PC-3 (cell line): ENCODE data around the gene ELMO2. TPM values are rescaled to one million over a fixed set of nuclear protein-coding genes. Genes with fewer than 3 reads are reported as not detected.
A peak's percentile ranks its signal among the peaks of the same experiment; 100 is the strongest.

ENCODE experiments used
- ATAC-seq: fragments of 200-7000 bp; cut with Tn5 transposase; 2 replicates; pipeline ENCODE4 v1.9.1; 2020; ENCODE audit warnings: mild to moderate bottlenecking, moderate library complexity
- Bru-seq: library from RNA; stranded (reverse); fragments of 400-500 nt; gene quantifications from one replicate; lab custom pipeline; 2021; lab: Mats Ljungman, UMichigan
- BruChase-seq, 2 experiments: library from RNA; stranded (reverse); fragments of 400-500 nt; gene quantifications; one replicate each; lab custom pipeline; 2021; lab: Mats Ljungman, UMichigan
- BruUV-seq: library from RNA; stranded (reverse); fragments of 400-500 nt; replicated peaks from 2 replicates; lab custom pipeline; 2021; lab: Mats Ljungman, UMichigan
- CTCF ChIA-PET: fragments of 300-600 bp; sonication (Branson Sonifier 250); formaldehyde crosslinking; loops from one replicate; lab custom pipeline; 2022; ENCODE audit warnings: antibody characterized with exemption; lab: Charles Lee
- POLR2A ChIA-PET: fragments of 300-600 bp; sonication (Branson Sonifier 250); formaldehyde crosslinking; loops from one replicate; lab custom pipeline; 2022; ENCODE audit warnings: antibody characterized with exemption; ENCODE audit not compliant: unreplicated experiment; lab: Charles Lee
- DNase-seq: peaks from one replicate; pipeline ENCODE4 v3.0.0-alpha.2; 2015
- H2AFZ ChIP-seq: fragments of 300-600 bp; sonication (generic); 2 replicates; pipeline ENCODE4 v1.6.0; 2016; ENCODE audit warnings: antibody characterized with exemption, low read length
- H3F3A ChIP-seq: fragments of 300-600 bp; sonication (generic); one replicate; pipeline ENCODE4 v1.6.0; 2017; ENCODE audit warnings: antibody characterized with exemption, low read length, control low read depth, mild to moderate bottlenecking; ENCODE audit not compliant: unreplicated experiment
- H3K27ac ChIP-seq: fragments of 300-600 bp; sonication (generic); 2 replicates; pipeline ENCODE4 v1.5.1; 2016; ENCODE audit warnings: mild to moderate bottlenecking, low read length
- H3K27me3 ChIP-seq: fragments of 300-600 bp; sonication (generic); 2 replicates; pipeline ENCODE4 v1.6.1; 2016; ENCODE audit warnings: low read length, mixed read lengths
- H3K36me3 ChIP-seq: fragments of 300-600 bp; sonication (generic); 2 replicates; pipeline ENCODE4 v1.6.1; 2016; ENCODE audit warnings: low read depth, mixed run types, low read length, mixed read lengths
- H3K4me1 ChIP-seq: fragments of 300-600 bp; sonication (generic); 2 replicates; pipeline ENCODE4 v1.5.1; 2016; ENCODE audit warnings: low read length; ENCODE audit not compliant: insufficient read depth
- H3K4me2 ChIP-seq: fragments of 300-600 bp; sonication (generic); 2 replicates; pipeline ENCODE4 v1.6.0; 2016; ENCODE audit warnings: low read length
- H3K4me3 ChIP-seq: fragments of 300-600 bp; sonication (generic); 2 replicates; pipeline ENCODE4 v1.5.1; 2016; ENCODE audit warnings: mild to moderate bottlenecking, low read length, mixed read lengths
- H3K79me2 ChIP-seq: fragments of 300-600 bp; sonication (generic); 2 replicates; pipeline ENCODE4 v1.6.1; 2017; ENCODE audit warnings: low read length, mixed read lengths
- H3K9ac ChIP-seq: fragments of 300-600 bp; sonication (generic); 2 replicates; pipeline ENCODE4 v1.6.0; 2016; ENCODE audit warnings: mild to moderate bottlenecking, low read length
- H3K9me2 ChIP-seq: fragments of 300-600 bp; sonication (generic); replicated peaks from 2 replicates; pipeline ENCODE4 v1.6.1; 2016; ENCODE audit warnings: mixed run types, low read length, mixed read lengths
- H3K9me3 ChIP-seq: fragments of 300-600 bp; sonication (generic); 2 replicates; pipeline ENCODE4 v1.6.1; 2016; ENCODE audit warnings: low read length, mixed read lengths
- H4K20me1 ChIP-seq: fragments of 300-600 bp; sonication (generic); 2 replicates; pipeline ENCODE4 v1.6.1; 2016; ENCODE audit warnings: low read length, mixed read lengths
- EZH2 ChIP-seq: fragments of 300-600 bp; sonication (generic); IDR thresholded peaks from one replicate; pipeline ENCODE4 v1.6.1; 2017; ENCODE audit warnings: antibody characterized with exemption, mild to moderate bottlenecking, low read length; ENCODE audit not compliant: unreplicated experiment
- EZH2phosphoT487 ChIP-seq: fragments of 300-600 bp; sonication (generic); IDR thresholded peaks from 2 replicates; pipeline ENCODE4 v1.6.1; 2018; ENCODE audit warnings: mild to moderate bottlenecking, antibody characterized with exemption, low read length, borderline replicate concordance
- intact Hi-C: fragments of 100-400 bp; cut with micrococcal nuclease; formaldehyde crosslinking; loops from 2 replicates; pipeline ENCODE4 v1.9.0; 2023
- long read RNA-seq: library from polyadenylated mRNA; unstranded; transcript quantifications from one replicate; pipeline ENCODE4 v2.0.0, GENCODE V29; 2021; ENCODE audit not compliant: unreplicated experiment
- total RNA-seq: library from RNA; depleted of rRNA; stranded (reverse); fragments of >200 nt; gene quantifications from 2 replicates; pipeline ENCODE4 v1.2.3, GENCODE V29; 2014; rRNA removed
- TF ChIP-seq, protein P1 (sequence below): fragments of 300-600 bp; sonication (generic); conservative IDR thresholded peaks from 2 replicates; pipeline ENCODE4 v1.5.1; 2017; ENCODE audit warnings: antibody characterized with exemption, low read depth, mild to moderate bottlenecking, low read length

The ELMO2 gene, protein sequence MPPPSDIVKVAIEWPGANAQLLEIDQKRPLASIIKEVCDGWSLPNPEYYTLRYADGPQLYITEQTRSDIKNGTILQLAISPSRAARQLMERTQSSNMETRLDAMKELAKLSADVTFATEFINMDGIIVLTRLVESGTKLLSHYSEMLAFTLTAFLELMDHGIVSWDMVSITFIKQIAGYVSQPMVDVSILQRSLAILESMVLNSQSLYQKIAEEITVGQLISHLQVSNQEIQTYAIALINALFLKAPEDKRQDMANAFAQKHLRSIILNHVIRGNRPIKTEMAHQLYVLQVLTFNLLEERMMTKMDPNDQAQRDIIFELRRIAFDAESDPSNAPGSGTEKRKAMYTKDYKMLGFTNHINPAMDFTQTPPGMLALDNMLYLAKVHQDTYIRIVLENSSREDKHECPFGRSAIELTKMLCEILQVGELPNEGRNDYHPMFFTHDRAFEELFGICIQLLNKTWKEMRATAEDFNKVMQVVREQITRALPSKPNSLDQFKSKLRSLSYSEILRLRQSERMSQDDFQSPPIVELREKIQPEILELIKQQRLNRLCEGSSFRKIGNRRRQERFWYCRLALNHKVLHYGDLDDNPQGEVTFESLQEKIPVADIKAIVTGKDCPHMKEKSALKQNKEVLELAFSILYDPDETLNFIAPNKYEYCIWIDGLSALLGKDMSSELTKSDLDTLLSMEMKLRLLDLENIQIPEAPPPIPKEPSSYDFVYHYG
- total RNA-seq, result 29.0 and 32.3 TPM in 2 replicates
- percentile 77 among the genes with signal in this experiment for Bru-seq, nascent RNA
- percentile 71 among the genes with signal in this experiment for BruChase-seq, experiment 1, labeled RNA remaining after a 6-hour chase
- percentile 80 among the genes with signal in this experiment for BruChase-seq, experiment 2, labeled RNA remaining after a 2-hour chase
- long read RNA-seq, transcript ELMO2-201 (22 exons, 3,669 nt), result major isoform, 19 of 111 reads
- long read RNA-seq, transcript ELMO2-204 (21 exons, 3,574 nt), result minor isoform, 18 of 111 reads
- long read RNA-seq, partial matches to known transcripts, result 10 of 111 reads
- long read RNA-seq, other reads (novel, unspliced or antisense), result 64 of 111 reads

DNA sequence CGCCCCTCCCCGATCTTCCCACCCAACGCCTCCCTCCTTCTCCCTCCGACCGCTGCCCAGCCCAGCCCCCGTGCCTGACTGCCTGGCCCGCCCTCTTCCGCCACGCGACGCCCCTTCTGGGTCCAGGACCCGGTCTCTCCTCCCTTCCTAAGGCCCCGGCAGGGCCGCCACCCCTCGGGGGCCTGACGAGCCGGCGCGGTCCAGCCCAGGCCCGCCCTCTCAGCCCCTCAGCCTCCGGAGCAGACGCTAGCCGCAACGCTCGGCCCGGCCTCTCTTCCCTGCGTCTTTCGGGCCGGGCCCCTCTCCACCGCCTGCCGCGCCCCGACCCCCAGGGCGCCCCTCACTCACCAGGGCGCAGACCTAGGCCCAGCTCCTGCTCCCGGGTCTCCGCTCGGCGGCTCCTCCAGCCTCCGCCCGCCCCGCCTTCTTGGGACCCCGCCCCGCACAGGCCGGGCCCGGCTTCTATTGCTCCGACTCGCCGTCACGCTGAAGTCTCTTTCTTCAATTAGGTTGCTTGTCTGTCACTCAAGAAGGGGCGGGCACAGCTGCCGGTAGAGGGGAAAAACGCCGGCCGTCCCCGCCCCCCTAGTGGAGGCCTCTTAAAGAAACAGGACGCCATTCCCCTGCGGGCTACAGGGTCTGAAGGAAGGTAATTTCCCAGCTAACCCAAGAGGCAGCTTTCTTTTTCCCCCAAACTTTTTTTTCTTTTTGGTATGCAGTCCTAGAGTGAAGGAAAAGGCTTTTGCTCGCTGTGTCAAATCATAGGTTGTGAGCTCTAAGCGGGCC, at the start of gene ELMO2:
Gene ELMO2 (minus strand): TSS at position 416 of the 786 bp plus-strand sequence. CDS start 12,133 bp downstream, outside the sequence.
- H3K9ac ChIP-seq, result peak within 1 kb of the TSS; percentile 76
- CTCF ChIA-PET, result interaction anchor here (1.7 kb wide), 1 partner anchor 100 kb away, joined by 5 read pairs; no protein-coding TSS in a partner anchor
- H2AFZ ChIP-seq, result peak within 1 kb of the TSS; percentile 97
- 0 out of 2 replicates have a peak within 1 kb of the TSS, but pooled peaks have one; percentile 12 for H3K27ac ChIP-seq
- POLR2A ChIA-PET, result interaction anchor here (0.8 kb wide), 1 partner anchor 42 kb away, joined by 4 read pairs; no protein-coding TSS in a partner anchor
- H3K4me3 ChIP-seq, result peak within 1 kb of the TSS; percentile 92
- DNase-seq (peak; percentile 98), ATAC-seq (peak; percentile 83)
- H3K4me2 ChIP-seq, result peak within 1 kb of the TSS; percentile 94
- no peaks in the 10 kb centered on the region for H3K27me3 ChIP-seq
- no TSS peak for BruUV-seq
- peaks cover 41% of the 10 kb centered on the region for H3K79me2 ChIP-seq
- no peaks in the 10 kb centered on the region for H3F3A ChIP-seq
- H3K9me2 ChIP-seq, result no peaks in the 10 kb centered on the region
- H3K4me1 ChIP-seq, result peaks cover 39% of the 10 kb centered on the region
- H3K36me3 ChIP-seq, result no peaks in the 10 kb centered on the region
- intact Hi-C loops, result loop anchor here (1.0 kb wide), 1 partner anchor 42 kb away; no protein-coding TSS in a partner anchor
- no peak for TF ChIP-seq EZH2
- TF ChIP-seq, protein P1, sequence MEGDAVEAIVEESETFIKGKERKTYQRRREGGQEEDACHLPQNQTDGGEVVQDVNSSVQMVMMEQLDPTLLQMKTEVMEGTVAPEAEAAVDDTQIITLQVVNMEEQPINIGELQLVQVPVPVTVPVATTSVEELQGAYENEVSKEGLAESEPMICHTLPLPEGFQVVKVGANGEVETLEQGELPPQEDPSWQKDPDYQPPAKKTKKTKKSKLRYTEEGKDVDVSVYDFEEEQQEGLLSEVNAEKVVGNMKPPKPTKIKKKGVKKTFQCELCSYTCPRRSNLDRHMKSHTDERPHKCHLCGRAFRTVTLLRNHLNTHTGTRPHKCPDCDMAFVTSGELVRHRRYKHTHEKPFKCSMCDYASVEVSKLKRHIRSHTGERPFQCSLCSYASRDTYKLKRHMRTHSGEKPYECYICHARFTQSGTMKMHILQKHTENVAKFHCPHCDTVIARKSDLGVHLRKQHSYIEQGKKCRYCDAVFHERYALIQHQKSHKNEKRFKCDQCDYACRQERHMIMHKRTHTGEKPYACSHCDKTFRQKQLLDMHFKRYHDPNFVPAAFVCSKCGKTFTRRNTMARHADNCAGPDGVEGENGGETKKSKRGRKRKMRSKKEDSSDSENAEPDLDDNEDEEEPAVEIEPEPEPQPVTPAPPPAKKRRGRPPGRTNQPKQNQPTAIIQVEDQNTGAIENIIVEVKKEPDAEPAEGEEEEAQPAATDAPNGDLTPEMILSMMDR, result no peak
- TF ChIP-seq EZH2phosphoT487, result no peak
- no peaks in the 10 kb centered on the region; the same call in 1 of the 2 replicates for H4K20me1 ChIP-seq
- H3K9me3 ChIP-seq, result no peaks in the 10 kb centered on the region

DNA sequence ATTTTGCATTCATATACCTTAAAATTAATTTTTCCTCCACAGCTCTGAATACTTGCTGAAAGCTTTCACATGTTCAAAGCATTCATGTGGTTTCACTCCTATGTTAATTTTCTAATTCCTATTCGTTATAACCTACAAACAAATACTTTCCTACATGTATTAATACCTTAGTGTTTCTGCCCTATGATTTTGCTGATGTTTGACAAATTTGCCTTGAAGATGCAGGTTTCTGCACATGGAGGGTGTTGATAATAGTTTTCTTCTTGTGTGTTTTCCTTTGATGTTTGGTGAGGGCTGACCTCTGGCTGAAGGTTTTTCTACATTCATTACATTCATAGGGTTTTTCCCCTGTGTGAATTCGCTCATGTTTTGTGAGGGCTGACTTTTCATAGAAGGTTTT, 49.3 kb upstream of the ELMO2 start:
- Histone ChIP-seq H3K9me3 (peaks cover 34% of the 10 kb centered on the region), H3K36me3 (no peaks in the 10 kb centered on the region), H3K27me3 (peaks cover 44% of the 10 kb centered on the region), H3K9me2 (no peaks in the 10 kb centered on the region), H3K4me1 (no peaks in the 10 kb centered on the region), H3K79me2 (no peaks in the 10 kb centered on the region), H2AFZ (no peak overlapping the region), H3F3A (no peaks in the 10 kb centered on the region), H3K4me3 (no peak overlapping the region), H3K9ac (no peak overlapping the region), H3K4me2 (no peak overlapping the region), H3K27ac (no peak overlapping the region), H4K20me1 (no peaks in the 10 kb centered on the region)
- BruUV-seq, result no TSS peak
- TF ChIP-seq, protein P1, result no peak
- TF ChIP-seq EZH2 (no peak), EZH2phosphoT487 (no peak)
- ATAC-seq (no peak), DNase-seq (no peak)
- POLR2A ChIA-PET, result no interaction called here
- intact Hi-C loops, result no loop called here
- CTCF ChIA-PET, result no interaction called here
